ENCODE measurements around the gene POU2AF1.

POU2AF1 gene

GRCh38 chr11:111339758-111340388 is 39.2 kb downstream of the POU2AF1 start:
- H3K27ac ChIP-seq (ENCODE audit: low read depth, low read length) = no peak overlapping the region
- H3K9ac ChIP-seq (ENCODE audit: low read length) = no peak overlapping the region
- H3K27me3 ChIP-seq (ENCODE audit: low read length) = no peaks in the 10 kb centered on the region
- no peak overlapping the region for H2AFZ ChIP-seq (ENCODE audit: low read depth, low read length, severe bottlenecking)
- peaks cover 4% of the 10 kb centered on the region; the same call in 1 of the 2 replicates for H3K36me3 ChIP-seq (ENCODE audit: low read length)
- TF ChIP-seq EZH2phosphoT487 (conservative IDR thresholded peaks at IDR 0.05; ENCODE audit: low read length) (no peak), CTCF (IDR thresholded peaks at IDR 0.05; ENCODE audit: insufficient read depth, low read length, poor library complexity, severe bottlenecking) (no peak)
- no peak overlapping the region for H3K4me2 ChIP-seq (ENCODE audit: low read depth, low read length, poor library complexity, severe bottlenecking)
- H3F3A ChIP-seq (ENCODE audit: insufficient read depth) = no peaks in the 10 kb centered on the region
- no peaks in the 10 kb centered on the region for H4K20me1 ChIP-seq (ENCODE audit: low read depth, low read length)
- no peak overlapping the region for H3K4me3 ChIP-seq (ENCODE audit: insufficient read depth, low read length, poor library complexity, severe bottlenecking)
- H3K9me3 ChIP-seq (ENCODE audit: insufficient read depth, low read length) = peaks cover 10% of the 10 kb centered on the region; the same call in 1 of the 2 replicates
- no peaks in the 10 kb centered on the region for H3K9me2 ChIP-seq (replicated peaks; ENCODE audit: insufficient read depth, low read length)
- H3K79me2 ChIP-seq (ENCODE audit: insufficient read depth, low read length) = no peaks in the 10 kb centered on the region

- Histone ChIP-seq H3K9ac (ENCODE audit: low read length) (no peak overlapping the region), H2AFZ (ENCODE audit: low read depth, low read length, severe bottlenecking) (no peak overlapping the region), H3K4me3 (ENCODE audit: insufficient read depth, low read length, poor library complexity, severe bottlenecking) (no peak overlapping the region), H3K27me3 (ENCODE audit: low read length) (no peaks in the 10 kb centered on the region), H3K27ac (ENCODE audit: low read depth, low read length) (no peak overlapping the region), H3K9me3 (ENCODE audit: insufficient read depth, low read length) (peaks cover 10% of the 10 kb centered on the region; the same call in 1 of the 2 replicates), H3K9me2 (replicated peaks; ENCODE audit: insufficient read depth, low read length) (no peaks in the 10 kb centered on the region), H3F3A (ENCODE audit: insufficient read depth) (no peaks in the 10 kb centered on the region), H4K20me1 (ENCODE audit: low read depth, low read length) (no peaks in the 10 kb centered on the region), H3K4me2 (ENCODE audit: low read depth, low read length, poor library complexity, severe bottlenecking) (no peak overlapping the region), H3K36me3 (ENCODE audit: low read length) (peaks cover 4% of the 10 kb centered on the region; the same call in 1 of the 2 replicates), H3K79me2 (ENCODE audit: insufficient read depth, low read length) (no peaks in the 10 kb centered on the region)
- TF ChIP-seq EZH2phosphoT487 (conservative IDR thresholded peaks at IDR 0.05; ENCODE audit: low read length) = no peak
- no peak for TF ChIP-seq CTCF (IDR thresholded peaks at IDR 0.05; ENCODE audit: insufficient read depth, low read length, poor library complexity, severe bottlenecking)
These were observed 42.4 kb downstream of the POU2AF1 start for GRCh38 chr11:111336582-111337256.

GRCh38 chr11:111336062-111336461 is 43.0 kb downstream of the POU2AF1 start:
- Histone ChIP-seq H4K20me1 (ENCODE audit: low read depth, low read length) (no peaks in the 10 kb centered on the region), H3K27ac (ENCODE audit: low read depth, low read length) (no peak overlapping the region), H3K79me2 (ENCODE audit: insufficient read depth, low read length) (no peaks in the 10 kb centered on the region), H3K9me2 (replicated peaks; ENCODE audit: insufficient read depth, low read length) (no peaks in the 10 kb centered on the region), H3K9me3 (ENCODE audit: insufficient read depth, low read length) (peaks cover 10% of the 10 kb centered on the region; the same call in 1 of the 2 replicates), H3K4me2 (ENCODE audit: low read depth, low read length, poor library complexity, severe bottlenecking) (no peak overlapping the region), H3K36me3 (ENCODE audit: low read length) (peaks cover 4% of the 10 kb centered on the region; the same call in 1 of the 2 replicates), H3K4me3 (ENCODE audit: insufficient read depth, low read length, poor library complexity, severe bottlenecking) (no peak overlapping the region), H2AFZ (ENCODE audit: low read depth, low read length, severe bottlenecking) (no peak overlapping the region), H3K27me3 (ENCODE audit: low read length) (no peaks in the 10 kb centered on the region), H3F3A (ENCODE audit: insufficient read depth) (no peaks in the 10 kb centered on the region), H3K9ac (ENCODE audit: low read length) (no peak overlapping the region)
- TF ChIP-seq CTCF (IDR thresholded peaks at IDR 0.05; ENCODE audit: insufficient read depth, low read length, poor library complexity, severe bottlenecking) = no peak
- no peak for TF ChIP-seq EZH2phosphoT487 (conservative IDR thresholded peaks at IDR 0.05; ENCODE audit: low read length)
